Astrocyte of the spinal cord (primary cell): ENCODE results near the gene MR1.

Experiments used
- DNase-seq: peaks from one replicate; pipeline ENCODE4 v3.0.0; 2011; ENCODE audit warnings: low read depth, low spot score
- H3K4me3 ChIP-seq: 2 replicates; pipeline ENCODE4 v1.5.1; 2011; ENCODE audit warnings: low read depth, mild to moderate bottlenecking, low read length, moderate library complexity
- in situ Hi-C: cut with HindIII; loops from 2 replicates; pipeline ENCODE4 v1.10.0; 2017; ENCODE audit warnings: low sequenced_read_pairs
- TF ChIP-seq, protein P1 (sequence below): IDR thresholded peaks from 2 replicates; pipeline ENCODE4 v1.5.1; 2012; ENCODE audit warnings: low read depth, mild to moderate bottlenecking, low read length, inconsistent platforms

Gene MR1

GRCh38 chr1:181064011-181064623 is 30.3 kb downstream of the MR1 start:
- TF ChIP-seq, protein P1, sequence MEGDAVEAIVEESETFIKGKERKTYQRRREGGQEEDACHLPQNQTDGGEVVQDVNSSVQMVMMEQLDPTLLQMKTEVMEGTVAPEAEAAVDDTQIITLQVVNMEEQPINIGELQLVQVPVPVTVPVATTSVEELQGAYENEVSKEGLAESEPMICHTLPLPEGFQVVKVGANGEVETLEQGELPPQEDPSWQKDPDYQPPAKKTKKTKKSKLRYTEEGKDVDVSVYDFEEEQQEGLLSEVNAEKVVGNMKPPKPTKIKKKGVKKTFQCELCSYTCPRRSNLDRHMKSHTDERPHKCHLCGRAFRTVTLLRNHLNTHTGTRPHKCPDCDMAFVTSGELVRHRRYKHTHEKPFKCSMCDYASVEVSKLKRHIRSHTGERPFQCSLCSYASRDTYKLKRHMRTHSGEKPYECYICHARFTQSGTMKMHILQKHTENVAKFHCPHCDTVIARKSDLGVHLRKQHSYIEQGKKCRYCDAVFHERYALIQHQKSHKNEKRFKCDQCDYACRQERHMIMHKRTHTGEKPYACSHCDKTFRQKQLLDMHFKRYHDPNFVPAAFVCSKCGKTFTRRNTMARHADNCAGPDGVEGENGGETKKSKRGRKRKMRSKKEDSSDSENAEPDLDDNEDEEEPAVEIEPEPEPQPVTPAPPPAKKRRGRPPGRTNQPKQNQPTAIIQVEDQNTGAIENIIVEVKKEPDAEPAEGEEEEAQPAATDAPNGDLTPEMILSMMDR: no peak
- in situ Hi-C loops: no loop called here
- no peak for DNase-seq
- H3K4me3 ChIP-seq: no peak overlapping the region

- no peak overlapping the region for H3K4me3 ChIP-seq
- DNase-seq: no peak
- TF ChIP-seq, protein P1: no peak
- in situ Hi-C loops: no loop called here
Observed at GRCh38 chr1:181064702-181065101, 30.9 kb downstream of the MR1 start.

DNA sequence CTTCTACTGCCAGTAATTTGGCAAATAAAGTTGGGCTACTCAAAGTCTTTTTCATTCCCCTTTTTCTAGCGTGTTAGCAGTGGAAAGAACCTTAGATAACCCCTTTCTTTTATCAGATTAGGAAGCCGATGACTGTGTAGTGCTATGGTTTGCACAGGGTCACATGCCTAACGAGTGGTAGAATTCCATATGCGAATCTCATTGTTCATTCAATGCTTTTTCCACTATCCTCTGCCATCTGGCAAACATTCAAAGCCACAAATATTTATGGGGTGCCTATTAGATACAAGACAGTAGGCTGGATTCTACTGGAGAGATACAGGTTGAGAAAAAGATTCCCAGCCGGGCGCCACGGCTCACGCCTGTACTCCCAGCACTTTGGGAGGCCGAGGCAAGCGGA is 39.9 kb downstream of the MR1 start:
- TF ChIP-seq, protein P1: no peak
- DNase-seq: peak; percentile 49
- in situ Hi-C loops: no loop called here
- no peak overlapping the region for H3K4me3 ChIP-seq

- H3K4me3 ChIP-seq: no peak overlapping the region
- in situ Hi-C loops: no loop called here
- TF ChIP-seq, protein P1: no peak
- DNase-seq: no peak
Observed at GRCh38 chr1:181075766-181076350, 42.1 kb downstream of the MR1 start.

DNA sequence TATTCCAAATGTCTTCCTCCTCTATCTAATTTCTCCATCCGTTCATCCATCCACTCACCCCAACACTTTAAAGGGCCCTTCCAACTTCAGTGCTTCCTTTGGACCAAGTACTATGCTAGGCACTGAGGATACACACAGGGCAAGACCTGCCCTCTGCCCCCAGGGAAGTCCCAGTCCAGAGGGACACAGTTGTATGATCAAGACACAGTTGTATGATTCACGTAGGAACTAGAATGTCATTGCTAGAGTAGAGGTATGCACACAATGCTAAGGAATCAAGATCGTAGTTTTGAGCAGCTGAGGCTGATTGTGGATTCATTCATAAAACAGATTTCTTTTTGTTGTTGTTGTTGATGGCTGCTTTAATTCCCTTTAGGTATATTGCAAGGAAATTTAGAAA is 43.1 kb downstream of the MR1 start:
- TF ChIP-seq, protein P1: no peak
- H3K4me3 ChIP-seq: no peak overlapping the region
- in situ Hi-C loops: no loop called here
- no peak for DNase-seq

GRCh38 chr1:181077576-181078242 is 43.9 kb downstream of the MR1 start:
- peak; percentile 31 for DNase-seq
- H3K4me3 ChIP-seq: no peak overlapping the region
- TF ChIP-seq, protein P1: no peak
- in situ Hi-C loops: no loop called here
